ENCODE measurements around the gene SNX32. TPM values are rescaled to one million over a fixed set of nuclear protein-coding genes. Genes with fewer than 3 reads are reported as not detected.

Gene SNX32
- total RNA-seq, 3 donors from 2014 or later, result 0.15 to 2.3 (median 0.48) TPM

GRCh38 chr11:65855927-65856363 lies 22.2 kb downstream of the SNX32 start:
- intact Hi-C loops (cut with DNase I; ENCODE audit: low total_unique reads), result no loop called here
- no peaks in the 10 kb centered on the region for H3K36me3 ChIP-seq
- H3K9me3 ChIP-seq, result peaks cover 0 to 8% of the 10 kb centered on the region in 2 donors
- peaks cover 3 to 8% of the 10 kb centered on the region in 2 donors for H3K4me1 ChIP-seq
- H3K4me3 ChIP-seq, result peak overlapping the region; percentile 85 to 100 (median 99)
- no peaks in the 10 kb centered on the region for H3K27me3 ChIP-seq
- TF ChIP-seq CTCF (IDR thresholded peaks at IDR 0.05), result no peak
- no peak for TF ChIP-seq POLR2AphosphoS5 (IDR thresholded peaks at IDR 0.05)
- no peak for TF ChIP-seq POLR2A (IDR thresholded peaks at IDR 0.05)
- peak overlapping the region; percentile 97 to 99 for H3K27ac ChIP-seq
- no peak for DNase-seq (ENCODE audit: low spot score in 2 of 2)

GRCh38 chr11:65856689-65857499 lies 23.1 kb downstream of the SNX32 start:
- Histone ChIP-seq H3K9me3 (no peaks in the 10 kb centered on the region), H3K4me3 (peak overlapping the region; percentile 85 to 100 (median 99)), H3K27me3 (no peaks in the 10 kb centered on the region), H3K36me3 (no peaks in the 10 kb centered on the region), H3K4me1 (peaks cover 7 to 15% of the 10 kb centered on the region in 2 donors), H3K27ac (peak overlapping the region; percentile 97 to 99)
- intact Hi-C loops (cut with DNase I; ENCODE audit: low total_unique reads), result no loop called here
- TF ChIP-seq POLR2AphosphoS5 (IDR thresholded peaks at IDR 0.05) (peak; percentile 64 to 73 (median 69)), CTCF (IDR thresholded peaks at IDR 0.05) (no peak), POLR2A (IDR thresholded peaks at IDR 0.05) (peak; percentile 15)
- DNase-seq (ENCODE audit: low spot score in 2 of 2), result peak; percentile 81 to 84

GRCh38 chr11:65857500-65857852 lies 23.7 kb downstream of the SNX32 start:
- DNase-seq (ENCODE audit: low spot score in 2 of 2), result no peak
- Histone ChIP-seq H3K36me3 (no peaks in the 10 kb centered on the region), H3K9me3 (no peaks in the 10 kb centered on the region), H3K4me3 (peak overlapping the region; percentile 85 to 100 (median 99)), H3K4me1 (peaks cover 7 to 16% of the 10 kb centered on the region in 2 donors), H3K27me3 (no peaks in the 10 kb centered on the region), H3K27ac (peak overlapping the region; percentile 97 to 99)
- TF ChIP-seq CTCF (IDR thresholded peaks at IDR 0.05), result no peak
- TF ChIP-seq POLR2AphosphoS5 (IDR thresholded peaks at IDR 0.05), result no peak
- TF ChIP-seq POLR2A (IDR thresholded peaks at IDR 0.05), result no peak
- intact Hi-C loops (cut with DNase I; ENCODE audit: low total_unique reads), result no loop called here

- no peaks in the 10 kb centered on the region for H3K27me3 ChIP-seq
- peak within 1 kb of the TSS; percentile 97 to 99 for H3K27ac ChIP-seq
- DNase-seq (ENCODE audit: low spot score in 2 of 2), result peak; percentile 99
- H3K9me3 ChIP-seq, result no peaks in the 10 kb centered on the region
- intact Hi-C loops (cut with DNase I; ENCODE audit: low total_unique reads), result no loop called here
- peak within 1 kb of the TSS; percentile 85 to 100 (median 99) for H3K4me3 ChIP-seq
- H3K36me3 ChIP-seq, result no peaks in the 10 kb centered on the region
- peak; percentile 96 to 97 (median 96) for TF ChIP-seq POLR2AphosphoS5 (IDR thresholded peaks at IDR 0.05)
- peak; percentile 80 for TF ChIP-seq POLR2A (IDR thresholded peaks at IDR 0.05)
- no peak for TF ChIP-seq CTCF (IDR thresholded peaks at IDR 0.05)
- peaks cover 7 to 16% of the 10 kb centered on the region in 2 donors for H3K4me1 ChIP-seq
These were observed 24.3 kb downstream of the SNX32 start, which contains the start of gene CFL1 for GRCh38 chr11:65857853-65858680. Gene CFL1 (minus strand): TSS chr11:65858180. CDS start chr11:65858099, 81 bp downstream.
